GM19328 (cell line): ENCODE data around the gene ST8SIA2.

Experiments used
- ATAC-seq: cut with Tn5 transposase; IDR thresholded peaks from one replicate; pipeline ENCODE4 v1.9.1; 2021; ENCODE audit warnings: mild to moderate bottlenecking, moderate library complexity; ENCODE audit not compliant: unreplicated experiment

Gene ST8SIA2

DNA sequence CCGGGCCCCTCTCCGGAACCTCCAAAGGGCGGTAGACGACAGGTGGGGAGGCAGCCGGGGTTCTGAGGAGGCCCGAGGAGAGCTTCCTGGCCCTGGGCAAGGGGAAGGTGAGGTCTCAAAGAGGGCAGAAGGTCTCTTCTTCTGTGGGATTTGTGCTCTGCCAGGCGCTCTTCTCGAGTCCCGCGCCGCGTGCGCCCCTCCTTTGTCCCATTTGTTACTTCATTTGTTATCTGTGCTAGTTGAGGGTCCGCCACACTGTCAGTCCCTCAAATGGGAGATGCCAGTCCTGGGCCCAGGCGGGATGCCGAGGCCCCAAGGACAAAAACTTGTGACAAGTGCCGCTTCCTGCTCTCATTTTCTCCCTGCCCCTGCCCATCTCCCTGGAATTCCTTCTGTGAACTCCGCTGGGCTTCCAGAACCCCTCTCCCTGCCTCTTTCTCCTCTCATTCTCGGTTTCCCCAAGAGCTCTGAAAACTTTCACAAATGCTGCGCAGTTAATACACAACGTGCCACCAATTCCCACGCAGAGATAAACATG is 1.5 kb downstream of the ST8SIA2 start:
- ATAC-seq: no peak

DNA sequence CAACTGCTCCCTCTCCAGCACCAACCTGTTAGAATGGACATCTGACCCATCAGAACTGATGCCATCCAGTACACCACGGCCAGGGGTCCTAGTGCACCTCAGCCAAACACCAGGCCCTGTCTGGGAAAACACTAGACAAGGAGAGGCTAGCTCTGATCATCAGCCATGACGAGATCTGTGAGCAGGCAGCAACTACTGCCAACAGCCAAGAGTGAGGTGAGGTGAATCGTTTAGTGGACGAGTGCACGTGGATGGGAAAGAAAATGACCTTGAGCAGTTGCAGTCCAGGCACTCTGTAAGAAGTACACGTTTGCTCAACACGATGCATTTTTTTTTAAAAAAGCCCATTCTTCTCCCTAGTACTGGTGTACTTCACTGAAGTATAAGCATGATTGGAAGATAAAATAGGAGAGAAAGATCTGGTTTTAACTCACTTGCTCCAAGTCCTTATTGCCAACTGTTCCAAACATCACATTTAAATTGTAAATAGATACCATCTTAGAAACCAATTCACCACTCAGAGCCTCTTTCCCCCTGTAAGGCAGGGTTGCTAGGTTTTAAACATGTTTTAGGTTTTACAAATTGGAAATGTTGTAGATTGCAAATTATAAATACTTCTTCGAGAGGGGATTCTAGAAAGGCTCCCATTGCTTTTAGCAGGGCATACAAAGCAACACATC is 5.7 kb downstream of the ST8SIA2 start:
- no peak for ATAC-seq

DNA sequence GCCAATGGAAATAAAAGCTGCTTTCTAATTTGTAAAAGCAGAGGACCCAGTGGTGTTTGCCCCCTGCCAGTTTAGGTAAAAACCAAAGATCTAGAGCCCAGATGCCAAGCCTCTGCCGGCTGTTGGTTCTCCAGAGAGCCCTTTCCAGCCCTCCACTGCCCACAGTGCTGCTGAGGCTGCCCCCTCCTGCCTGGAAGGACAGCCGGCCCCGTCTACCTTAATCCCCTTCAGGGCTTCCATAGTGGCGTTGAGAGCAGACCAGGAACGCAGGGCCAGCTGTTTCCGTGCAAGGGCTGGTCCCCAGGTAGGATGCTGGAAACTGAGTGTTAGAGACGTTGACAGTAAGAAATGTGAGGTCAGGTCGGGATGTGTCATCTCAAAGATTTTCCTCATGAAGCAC is 6.9 kb downstream of the ST8SIA2 start:
- ATAC-seq: no peak

DNA sequence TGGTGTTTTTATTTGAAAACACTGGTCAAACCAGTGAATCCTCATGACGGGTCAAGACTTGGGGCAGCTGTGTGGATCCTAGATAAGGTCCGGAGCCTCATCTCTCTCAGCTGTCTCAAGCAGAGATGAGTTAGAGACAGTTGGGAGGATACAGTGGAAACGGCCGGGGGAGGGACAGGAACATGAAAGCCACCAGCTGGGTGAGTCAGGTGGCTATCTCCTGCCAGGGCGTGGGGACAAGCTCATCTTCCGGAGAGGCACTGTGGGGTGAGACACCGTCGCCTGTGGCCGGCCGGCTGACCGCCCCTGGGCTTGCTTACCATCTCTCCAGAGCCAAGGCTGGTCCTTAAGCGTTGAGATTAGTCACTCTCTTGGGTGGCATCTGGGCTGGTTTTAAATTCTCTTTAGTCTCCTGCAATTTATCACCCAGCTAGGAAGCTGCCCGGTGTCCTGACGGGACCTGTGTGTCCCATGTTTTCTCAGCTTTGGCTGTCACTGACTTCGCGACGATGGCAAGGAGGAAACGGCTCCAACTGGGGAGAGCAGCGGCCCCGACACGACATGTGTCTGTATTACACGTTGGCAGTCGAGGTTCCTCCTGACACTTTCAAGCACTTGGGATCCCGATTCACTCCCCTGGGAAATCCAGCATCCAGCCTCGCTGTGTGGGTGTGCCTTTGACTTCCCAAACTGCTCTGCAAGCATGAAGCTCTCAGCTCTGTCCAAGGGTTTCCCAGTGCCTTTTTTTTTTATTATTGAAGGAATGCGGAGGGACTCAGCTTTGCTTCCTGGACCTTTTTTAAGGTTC is 7.5 kb downstream of the ST8SIA2 start:
- ATAC-seq: no peak

DNA sequence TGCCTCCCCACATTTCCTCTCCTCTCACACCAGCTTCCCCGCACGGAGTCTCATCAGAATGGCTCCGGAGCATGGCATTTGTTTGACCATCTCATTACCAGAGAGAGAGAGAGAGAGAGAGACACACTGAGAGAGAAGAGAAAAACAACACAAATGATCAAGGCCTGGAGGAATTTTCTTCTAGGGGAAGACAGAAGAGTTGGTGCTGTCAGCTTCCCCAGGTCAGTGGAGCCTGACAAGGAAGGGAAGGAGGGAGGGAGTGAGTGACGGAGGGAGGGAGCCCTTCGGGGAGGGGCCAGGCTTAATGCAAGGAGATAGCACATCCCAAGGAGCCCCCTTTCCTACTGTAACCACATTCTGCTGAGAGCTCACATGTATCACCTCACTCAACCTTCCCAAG is 9.1 kb downstream of the ST8SIA2 start:
- no peak for ATAC-seq

DNA sequence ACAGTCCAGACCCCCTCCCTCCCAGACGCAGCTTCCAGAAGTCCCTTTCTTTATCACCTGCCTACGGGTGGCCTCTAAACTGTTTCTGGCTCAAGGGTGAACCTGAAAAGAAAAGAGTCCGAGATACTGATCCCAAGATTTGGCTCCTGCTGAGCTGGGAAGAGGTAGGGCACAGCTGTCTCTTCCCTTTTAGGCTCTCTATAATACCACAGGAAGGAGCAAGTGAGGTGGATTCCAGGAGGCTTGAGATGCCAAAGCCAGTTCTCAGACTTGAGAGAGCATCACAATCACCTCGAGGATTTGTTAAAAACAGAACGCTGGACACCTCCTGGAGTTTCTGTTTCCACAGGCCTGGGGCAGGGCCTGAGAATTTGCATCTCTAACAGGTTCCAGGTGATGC is 12.3 kb downstream of the ST8SIA2 start:
- ATAC-seq: no peak

DNA sequence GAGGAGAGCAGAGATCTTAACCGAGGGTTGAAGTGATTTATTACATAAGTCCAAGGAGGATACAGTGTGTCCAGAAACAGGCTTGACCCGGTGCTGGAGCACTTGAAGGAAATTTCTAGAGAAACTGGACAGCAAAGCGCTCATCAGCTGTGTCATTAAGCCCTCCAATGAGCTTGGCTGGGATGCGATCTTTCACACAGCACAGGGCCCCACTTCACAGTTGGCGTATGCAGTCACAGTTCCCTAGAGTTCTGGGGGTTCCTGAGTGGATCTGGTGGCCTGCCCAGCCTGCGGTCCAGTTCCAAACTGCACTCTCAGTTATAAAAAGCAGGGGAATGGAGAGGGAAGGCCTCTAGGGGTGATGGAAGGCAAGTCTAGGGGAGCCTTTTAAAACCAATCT is 13.6 kb downstream of the ST8SIA2 start:
- ATAC-seq: no peak

DNA sequence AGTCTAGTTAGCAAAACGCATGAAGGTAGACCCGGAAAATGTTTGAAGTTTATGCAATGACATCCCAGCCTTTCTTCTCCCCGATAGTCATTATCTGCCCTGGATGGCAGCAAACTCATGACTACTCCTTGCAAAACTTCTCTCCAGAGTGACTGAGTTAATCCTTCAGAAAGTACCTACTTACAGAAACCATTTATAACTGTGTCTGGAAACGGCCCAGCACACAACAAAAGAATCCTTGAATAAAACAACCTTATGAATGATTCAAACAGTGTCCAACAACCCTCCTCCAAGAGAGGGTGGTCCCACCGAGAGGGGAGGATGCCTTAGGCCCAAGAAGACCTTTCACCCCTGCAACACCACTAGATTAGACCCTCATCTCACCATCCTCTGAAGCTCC is 14.2 kb downstream of the ST8SIA2 start:
- ATAC-seq: no peak

DNA sequence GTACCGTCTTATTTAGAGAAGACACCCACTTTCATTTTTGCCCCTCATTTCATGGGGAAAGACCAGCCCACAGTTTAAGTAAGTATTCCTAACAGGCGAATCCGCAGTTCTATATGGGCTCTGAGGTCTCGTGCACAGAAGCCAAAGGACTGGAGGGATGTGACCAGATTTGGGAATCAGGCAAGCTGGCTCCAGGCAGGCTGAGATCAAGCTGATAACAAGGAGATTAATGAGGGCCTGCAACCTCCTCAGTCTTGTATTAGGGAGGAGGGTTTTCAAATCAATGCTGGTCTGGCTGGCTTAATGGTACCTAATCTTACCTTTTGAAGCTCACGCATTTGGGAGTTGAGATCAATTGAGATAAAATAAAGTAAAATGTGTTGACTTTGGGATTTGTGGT is 15.3 kb downstream of the ST8SIA2 start:
- no peak for ATAC-seq

DNA sequence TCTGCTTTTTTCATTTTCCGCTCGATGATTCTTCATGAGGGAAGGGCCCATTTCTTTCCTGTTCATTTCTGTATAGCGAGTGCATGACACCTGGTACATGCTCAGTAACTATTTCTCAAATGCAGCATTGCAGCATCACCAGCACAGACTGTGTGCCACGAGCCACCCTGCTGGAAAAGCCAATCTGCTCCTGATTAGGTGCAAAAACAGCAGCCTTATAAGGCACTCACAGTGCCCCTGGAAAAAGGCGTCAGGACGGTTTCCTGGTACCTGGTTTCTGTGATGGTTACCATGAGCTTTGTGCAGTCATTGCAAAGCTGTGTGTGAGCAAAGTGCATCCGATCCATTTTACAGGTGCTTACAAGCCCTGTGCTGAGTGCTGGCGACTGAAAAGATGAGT is 15.8 kb downstream of the ST8SIA2 start:
- ATAC-seq: no peak

DNA sequence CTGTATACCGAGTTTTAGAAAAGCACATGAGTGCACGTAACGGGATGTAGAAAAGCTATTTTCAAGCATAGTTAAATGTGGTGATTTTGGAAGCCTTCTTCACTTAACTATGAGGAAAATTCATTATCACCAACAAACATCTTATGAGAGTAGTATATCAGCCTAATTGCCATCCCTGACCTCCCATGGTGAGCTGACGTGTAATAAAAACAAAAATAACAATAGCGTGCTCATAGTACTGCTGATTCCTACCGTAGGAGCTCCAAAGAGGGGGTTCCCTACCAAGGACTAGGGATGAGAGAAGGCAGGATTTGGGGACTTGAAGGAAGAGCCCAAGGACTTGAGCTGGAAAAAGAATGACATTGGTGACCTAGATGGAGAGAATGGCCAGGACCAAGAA is 16.9 kb downstream of the ST8SIA2 start:
- no peak for ATAC-seq

DNA sequence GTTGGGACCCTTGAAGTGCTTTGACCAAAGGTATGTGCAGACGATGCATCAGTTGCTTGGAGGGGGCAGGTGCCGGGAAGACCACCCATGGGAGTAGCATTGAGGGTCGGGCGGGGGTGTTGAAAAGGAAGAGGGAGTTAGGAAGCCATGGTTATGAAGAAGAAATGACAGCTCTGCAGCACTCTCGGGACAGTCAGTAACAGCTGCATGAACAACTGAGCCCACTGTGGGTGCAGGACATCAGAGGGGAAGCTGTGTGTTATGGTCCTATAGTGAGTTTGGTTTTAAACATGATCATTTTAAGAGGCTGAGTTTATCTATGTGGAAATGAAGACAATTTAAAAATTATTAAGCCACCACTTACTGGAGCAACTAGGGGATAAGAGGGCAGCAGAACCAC is 17.6 kb downstream of the ST8SIA2 start:
- ATAC-seq: no peak

DNA sequence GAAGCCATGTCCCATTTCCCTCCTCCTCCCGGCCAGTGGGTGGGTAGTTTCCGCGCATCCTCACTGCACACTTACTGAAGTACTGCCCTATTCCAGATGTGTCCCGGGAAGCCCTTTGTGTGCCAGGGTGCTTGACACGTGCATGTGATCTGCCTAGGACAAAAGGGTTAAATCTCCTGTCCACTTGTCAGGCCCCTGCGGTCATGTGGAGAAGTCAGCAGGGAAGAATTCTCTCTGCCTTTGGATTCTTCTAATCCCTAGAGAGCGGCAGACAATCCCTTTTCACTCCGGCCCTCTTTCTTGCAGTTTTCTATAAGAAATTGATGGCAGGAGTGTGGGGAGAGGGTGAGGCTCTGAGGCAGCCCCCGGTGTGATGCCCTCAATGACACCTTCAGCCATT is 19.8 kb downstream of the ST8SIA2 start:
- ATAC-seq: no peak

DNA sequence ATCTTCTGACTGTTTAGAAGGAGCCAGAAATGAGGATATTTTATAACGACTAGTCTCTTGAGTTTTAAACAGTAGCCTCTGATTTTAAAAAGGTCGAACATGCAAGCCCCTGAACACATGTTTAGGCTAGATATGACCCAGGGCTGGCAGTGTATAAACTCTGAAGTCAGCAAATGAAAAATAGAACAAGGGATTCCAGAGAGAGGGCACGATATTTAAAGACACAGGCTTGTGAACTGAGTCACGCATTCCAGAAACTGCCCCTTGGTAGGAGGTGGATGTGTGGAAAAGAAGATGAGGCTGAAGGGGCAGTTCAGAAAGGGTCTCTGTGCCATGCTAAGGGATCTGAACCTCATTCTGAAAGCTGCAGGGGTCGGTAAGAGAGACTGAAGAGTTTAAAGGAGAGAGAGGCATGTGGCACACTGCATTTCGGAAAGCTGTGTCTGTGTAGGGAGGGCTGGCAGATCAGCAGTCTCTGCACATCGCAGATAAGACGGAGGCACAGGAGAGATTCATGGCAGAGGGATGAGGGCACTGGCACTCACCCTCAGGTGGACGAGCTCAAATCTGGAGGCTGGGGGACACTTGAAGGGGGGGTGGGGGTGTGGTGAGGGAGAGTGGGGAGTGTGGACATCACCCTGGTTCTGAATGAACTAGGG is 22.1 kb downstream of the ST8SIA2 start:
- ATAC-seq: no peak

DNA sequence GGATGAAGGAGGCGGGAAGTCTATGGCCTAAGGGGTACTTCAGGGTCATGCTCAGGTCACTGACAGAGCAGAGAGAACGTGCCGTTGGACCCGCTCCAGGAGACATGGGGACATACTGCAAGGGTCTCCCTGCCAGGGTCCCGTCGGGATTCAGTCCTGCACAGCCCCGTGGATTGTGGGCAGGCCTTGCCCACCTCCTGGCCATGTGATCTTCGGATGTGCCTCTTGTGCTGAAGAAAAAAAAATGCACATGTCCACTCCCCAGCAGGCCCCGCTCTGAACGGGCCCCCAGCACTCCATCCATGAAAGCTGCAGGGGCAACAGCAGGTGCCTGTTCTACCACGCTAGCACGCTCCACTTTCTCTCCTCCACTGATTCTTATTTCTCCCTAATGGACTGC is 22.9 kb downstream of the ST8SIA2 start:
- ATAC-seq: no peak

DNA sequence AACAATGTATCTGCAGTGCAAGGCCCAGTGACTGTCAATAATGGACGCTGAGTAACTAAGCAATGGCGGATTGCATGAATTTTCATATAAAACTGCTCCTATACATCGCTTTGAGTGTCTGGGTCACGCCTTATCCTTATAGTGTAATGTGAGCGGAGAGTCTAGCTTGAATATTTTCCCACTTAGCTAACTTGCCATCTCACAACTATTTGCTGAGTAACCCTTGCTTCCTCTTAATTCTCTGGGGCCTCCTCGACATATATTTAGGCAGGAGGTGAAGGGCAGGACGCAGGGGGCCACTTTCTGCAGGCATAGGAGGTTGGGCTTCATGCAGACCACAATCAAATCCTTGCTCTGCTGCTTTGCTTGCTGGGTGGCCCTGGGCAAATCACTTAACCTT is 24.0 kb downstream of the ST8SIA2 start:
- no peak for ATAC-seq

DNA sequence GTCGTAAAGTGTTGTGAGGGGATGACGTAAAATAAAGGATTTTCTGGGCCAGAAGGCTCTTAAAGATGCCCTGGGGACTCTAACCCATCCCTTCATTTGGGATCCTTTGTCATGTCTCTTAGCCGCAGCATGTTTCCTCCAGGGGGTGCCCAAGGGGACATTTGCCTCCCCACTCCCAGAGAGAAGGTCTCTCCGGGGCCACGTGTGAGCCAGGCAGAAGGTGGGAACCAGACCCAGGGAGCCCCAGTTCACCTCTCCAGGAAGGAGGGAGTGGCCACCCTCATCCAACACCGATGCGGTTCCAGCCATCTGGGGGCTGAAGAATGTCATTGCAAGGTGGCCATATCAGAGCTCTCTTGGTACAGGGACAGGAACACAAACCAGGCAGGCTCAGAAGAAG is 25.2 kb downstream of the ST8SIA2 start:
- ATAC-seq: no peak

DNA sequence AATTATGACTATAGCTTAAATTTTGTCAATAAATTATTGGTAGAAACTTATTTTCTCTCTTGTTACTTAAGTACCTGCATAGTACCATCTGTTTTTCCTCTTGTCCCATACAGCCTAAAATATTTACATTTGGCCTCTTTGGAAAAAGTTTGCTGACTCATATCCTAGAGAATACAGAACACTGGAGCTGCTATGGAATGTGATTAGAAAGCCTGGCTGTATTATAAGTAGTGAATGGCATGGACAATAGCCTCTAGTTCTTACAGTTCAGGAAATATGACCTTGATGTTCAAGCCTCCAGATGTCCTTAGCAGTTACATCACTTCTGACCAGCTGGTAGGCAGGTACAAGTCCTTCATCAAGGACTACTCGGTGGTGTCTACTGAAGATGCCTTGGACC is 28.3 kb downstream of the ST8SIA2 start:
- no peak for ATAC-seq

DNA sequence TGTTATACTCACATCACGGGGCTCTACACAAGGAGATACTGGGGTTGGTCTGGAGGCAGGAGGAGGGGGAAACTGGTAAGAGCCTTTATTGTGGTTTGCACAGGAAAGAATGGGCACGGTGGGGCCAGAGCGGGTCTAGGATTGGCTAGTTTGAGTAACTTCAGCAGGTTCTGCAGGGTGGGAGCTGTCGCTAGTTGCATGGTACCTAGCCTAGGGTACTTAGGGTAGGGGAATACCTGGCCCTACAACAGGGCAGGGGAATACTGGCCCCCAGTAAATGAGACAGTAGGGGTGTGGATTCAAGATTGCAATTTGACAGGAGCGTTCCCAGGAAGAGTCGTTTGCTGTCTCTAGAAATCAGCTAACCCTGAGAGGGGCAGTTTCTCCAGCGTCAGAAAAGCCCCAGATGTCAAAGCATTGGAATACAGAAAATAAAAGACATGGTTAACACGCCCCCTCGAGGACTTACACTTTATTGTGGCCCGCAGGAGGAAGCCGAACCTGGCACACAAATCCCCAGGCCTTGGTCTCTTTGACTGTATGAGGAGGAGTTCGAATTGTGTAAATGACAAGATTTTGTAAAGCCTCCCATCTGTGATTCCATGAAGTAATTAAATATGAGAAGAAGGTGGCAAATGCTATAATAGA is 32.0 kb downstream of the ST8SIA2 start:
- no peak for ATAC-seq

DNA sequence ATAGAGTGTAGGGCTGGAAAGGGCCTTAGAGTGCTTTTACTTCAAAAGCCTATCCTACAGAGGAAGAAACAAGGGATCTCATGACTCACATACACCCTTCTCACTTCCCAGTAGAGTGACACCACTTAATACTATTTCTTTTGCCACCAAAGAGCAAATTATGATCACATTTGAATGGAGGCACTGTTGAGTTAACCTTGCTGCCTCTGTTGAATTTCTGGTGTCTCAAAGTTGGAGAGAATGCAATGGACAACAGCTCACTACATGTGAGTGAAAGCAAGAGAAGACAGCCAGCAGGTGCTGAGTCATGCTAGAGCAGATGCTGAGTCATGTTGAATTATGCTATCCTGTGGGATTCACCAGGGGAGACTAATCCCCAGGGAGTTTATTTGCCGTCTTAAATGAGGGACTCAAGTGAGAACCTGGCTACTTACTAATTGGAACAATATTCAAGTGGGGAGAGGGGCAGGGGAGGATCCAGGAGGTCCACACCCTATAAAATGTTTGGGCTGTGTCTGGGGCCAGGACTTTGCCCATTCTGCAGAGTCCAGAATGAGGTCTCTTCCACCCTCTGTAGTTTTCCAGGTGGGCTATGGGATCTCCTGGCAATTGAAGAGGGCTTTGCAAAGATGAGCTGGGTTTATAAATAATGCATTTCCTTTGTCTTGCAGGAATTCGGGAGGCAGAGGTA is 35.8 kb downstream of the ST8SIA2 start:
- no peak for ATAC-seq

DNA sequence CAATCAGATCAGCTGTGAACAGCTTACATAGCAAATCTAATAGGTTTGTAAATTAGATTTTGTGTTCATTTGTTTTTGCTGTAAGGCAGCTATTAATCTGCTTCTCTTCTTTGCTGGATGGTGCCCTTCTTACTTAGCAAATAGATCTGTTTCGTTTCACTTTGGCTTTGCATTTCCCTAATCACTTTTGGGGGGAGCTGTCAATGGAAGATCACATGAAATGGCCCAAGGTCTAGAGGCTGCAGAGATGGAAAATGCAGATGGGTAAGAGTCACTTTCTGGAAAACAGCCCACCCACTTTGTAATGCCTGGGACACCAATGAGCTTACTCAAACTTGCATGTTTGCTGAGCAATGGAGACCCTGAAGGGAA is 36.4 kb downstream of the ST8SIA2 start:
- ATAC-seq: no peak
